HG02840 (cell line): ENCODE results near the gene ZNHIT6.

Experiments used
- ATAC-seq: cut with Tn5 transposase; IDR thresholded peaks from one replicate; pipeline ENCODE4 v1.9.1; 2021; ENCODE audit warnings: mild to moderate bottlenecking, moderate library complexity, moderate number of reproducible peaks; ENCODE audit not compliant: unreplicated experiment, low FRiP score

ZNHIT6 gene

DNA sequence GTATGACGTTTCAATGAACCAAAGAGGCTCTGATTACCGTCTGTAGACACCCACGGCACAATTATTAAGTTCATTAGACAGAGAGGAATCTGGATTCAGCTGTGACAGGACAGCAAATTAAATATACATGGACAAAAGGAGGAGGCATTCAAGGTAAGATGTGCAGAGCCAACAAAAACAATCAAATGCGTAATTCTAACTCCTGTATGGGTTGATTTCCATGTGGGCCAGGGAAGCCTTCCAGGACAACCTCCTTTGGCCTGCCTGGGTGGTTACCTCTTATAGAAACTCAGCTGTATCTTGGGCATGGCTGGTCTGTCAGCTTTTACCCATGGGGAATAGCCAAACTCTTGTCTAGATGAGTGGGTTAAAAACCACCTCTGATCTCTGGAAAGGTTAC is 83.9 kb downstream of the ZNHIT6 start:
- ATAC-seq: no peak

GRCh38 chr1:85623061-85623471 is 85.2 kb downstream of the ZNHIT6 start:
- ATAC-seq: no peak

DNA sequence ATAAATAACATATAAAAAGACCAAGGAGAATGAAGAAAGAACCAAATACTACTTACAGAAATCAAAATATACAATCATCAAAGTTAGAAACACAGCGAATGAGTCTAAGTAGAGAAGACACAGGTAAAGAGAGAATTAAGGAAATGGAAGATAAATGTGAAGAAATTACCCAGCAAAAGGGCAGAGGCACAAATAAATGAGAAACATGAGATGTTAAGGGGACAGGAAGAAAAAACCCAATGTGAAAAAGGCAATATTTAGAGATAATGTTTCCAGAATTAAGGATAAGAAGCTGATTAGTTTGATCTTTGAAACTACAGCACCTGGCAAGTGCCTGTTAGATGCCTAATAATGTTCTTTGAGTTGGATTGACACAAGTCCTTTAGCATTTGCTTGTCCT is 86.8 kb downstream of the ZNHIT6 start:
- ATAC-seq: no peak

GRCh38 chr1:85617633-85618100 is 90.6 kb downstream of the ZNHIT6 start:
- no peak for ATAC-seq

- ATAC-seq: no peak
These were observed 91.5 kb downstream of the ZNHIT6 start for GRCh38 chr1:85616736-85617135.

GRCh38 chr1:85616364-85616705 is 91.9 kb downstream of the ZNHIT6 start:
- no peak for ATAC-seq

GRCh38 chr1:85615586-85616363 is 92.5 kb downstream of the ZNHIT6 start:
- ATAC-seq: no peak

GRCh38 chr1:85612704-85613361 is 95.4 kb downstream of the ZNHIT6 start:
- no peak for ATAC-seq

- no peak for ATAC-seq
These were observed 96.4 kb downstream of the ZNHIT6 start for GRCh38 chr1:85611856-85612255.

DNA sequence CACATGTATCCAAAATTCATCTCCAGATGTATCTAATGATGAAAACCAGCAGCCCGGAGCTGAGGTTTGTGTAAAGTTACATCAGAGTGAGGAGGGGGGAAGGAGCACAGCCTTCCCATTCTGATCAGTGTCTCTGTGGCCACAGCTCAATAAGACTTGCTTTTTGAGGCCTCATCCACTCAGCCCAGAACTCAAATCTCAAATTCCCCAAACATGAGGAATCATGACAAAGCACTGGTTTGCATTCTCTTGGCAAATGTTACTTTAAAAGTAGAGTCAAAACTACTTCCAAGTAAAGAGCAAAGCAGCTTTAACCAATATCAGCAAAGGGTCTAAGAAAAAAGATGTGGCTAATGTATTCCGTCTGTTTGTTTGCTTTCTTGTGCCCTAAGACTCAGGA is 96.8 kb downstream of the ZNHIT6 start:
- no peak for ATAC-seq

GRCh38 chr1:85609976-85610375 is 98.3 kb downstream of the ZNHIT6 start:
- no peak for ATAC-seq

GRCh38 chr1:85608851-85609250 is 99.4 kb downstream of the ZNHIT6 start:
- ATAC-seq: no peak

DNA sequence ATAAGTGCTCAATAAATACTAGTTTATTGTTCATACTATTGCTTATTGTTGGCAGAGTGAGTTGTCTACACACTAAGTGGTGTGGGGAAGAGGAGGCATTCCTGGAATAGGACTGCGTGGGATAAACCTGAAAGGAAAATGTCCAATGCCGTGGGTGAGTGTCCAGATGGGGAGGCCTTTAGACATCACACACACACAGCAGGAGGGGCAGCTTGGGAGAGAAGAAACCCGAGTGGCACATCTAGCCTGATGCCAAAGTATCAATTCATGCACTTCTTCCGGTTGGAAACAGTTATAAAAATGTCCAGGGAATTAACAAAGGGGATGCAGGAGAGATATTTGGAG is 100.3 kb downstream of the ZNHIT6 start:
- ATAC-seq: no peak

DNA sequence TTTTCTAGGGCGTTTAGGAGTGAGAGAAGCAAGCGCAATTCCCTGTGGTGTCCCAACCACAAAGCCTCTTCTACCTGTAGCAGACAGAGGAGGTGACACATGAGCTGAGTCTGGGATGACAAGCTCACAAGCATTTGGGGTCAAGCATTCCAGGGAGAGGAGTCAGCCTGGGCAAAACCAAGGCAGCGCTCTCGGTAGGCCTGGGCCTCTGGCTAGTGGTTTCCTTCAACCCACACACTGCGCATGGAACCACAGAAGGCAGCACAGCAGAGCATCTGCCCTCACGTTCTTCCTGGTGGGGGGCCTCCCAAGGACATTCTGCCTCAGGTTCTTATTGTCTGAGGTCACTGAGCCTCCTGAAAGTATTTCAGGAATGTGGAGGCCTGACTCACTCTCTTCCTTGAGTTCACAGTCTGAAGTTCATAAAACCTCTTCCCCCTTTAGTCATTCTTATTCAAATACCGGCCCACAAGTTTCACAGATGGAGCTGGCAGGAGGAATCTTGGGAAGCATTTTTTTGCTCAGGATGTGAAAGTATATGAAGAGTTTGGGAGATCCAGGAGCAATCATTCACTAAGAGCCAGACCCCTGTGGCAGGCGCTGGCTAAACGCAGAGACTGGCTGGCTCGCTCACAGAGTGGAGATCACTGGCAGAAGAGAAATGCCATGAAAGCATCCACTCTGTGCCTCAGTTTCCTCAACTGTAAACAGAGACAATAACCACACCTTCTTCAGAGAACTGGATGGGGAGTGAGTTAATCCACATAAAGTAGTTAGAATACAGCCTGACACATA is 100.9 kb downstream of the ZNHIT6 start:
- no peak for ATAC-seq

DNA sequence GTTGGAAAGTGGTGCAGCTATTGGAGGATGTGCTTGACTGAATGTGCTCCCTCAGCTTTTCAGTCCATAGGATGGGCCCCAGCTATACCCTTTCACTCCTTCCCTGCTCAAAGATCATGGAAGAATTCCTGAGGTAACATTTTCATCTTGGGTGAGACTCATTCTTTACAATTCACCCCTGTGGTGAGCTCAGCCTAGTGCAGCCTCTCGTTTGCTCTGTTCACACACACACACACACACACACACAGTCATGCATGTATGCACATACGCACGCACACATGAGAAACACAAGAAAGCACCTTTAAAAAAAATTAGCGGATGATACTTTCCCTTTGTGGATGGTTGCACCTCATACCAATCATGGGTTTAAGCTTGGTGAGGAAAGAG is 101.8 kb downstream of the ZNHIT6 start:
- no peak for ATAC-seq

GRCh38 chr1:85605484-85606413 is 102.5 kb downstream of the ZNHIT6 start:
- ATAC-seq: no peak

- no peak for ATAC-seq
These were observed 103.8 kb downstream of the ZNHIT6 start for GRCh38 chr1:85604298-85604997.

DNA sequence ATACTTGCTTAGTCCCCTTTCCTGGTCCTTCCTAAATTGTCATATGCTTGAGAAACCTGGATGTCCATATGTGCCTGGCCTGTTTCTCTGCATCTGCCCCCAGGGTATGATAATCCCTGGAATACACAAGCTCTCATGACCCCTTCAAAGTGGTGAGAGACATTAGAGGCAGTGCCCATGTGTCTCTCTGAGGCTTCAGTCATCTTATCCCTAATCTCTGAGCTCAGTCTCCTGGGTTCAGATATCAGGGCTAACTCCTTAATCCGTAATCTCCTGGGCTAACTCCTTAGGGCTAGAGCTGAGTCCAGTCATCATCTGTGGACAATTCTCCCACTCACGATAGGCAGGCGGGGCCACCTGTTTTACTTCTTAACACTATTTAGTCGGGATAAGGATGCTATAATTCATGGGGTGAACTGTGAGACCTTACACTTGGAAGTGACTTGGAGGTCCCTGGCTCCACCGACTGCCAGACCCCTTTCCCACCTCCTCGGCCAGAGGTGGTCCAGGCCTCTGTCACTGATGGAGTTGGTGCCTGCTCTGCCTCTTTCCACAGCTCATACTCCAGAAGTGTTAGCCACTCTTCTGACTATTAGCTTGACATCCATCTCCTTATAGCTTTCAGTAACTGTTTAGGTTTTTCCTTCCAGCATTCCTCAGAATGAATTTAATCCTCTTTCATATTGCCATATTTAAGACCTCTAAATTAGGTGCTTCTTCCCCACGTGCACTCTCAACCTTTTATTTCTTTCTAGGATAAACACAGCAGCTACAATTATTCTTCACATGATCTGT is 105.0 kb downstream of the ZNHIT6 start:
- no peak for ATAC-seq

GRCh38 chr1:85602571-85602970 is 105.7 kb downstream of the ZNHIT6 start:
- no peak for ATAC-seq
